Measurements from ENCODE around the gene FRAT2. TPM values are rescaled to one million over a fixed set of nuclear protein-coding genes. Genes with fewer than 3 reads are reported as not detected.
A peak's percentile ranks its signal among the peaks of the same experiment; 100 is the strongest.

Gene FRAT2
- total RNA-seq, 1 donor from 2014 or later: 14.9 TPM

GRCh38 chr10:97321804-97322190 lies 12.7 kb downstream of the FRAT2 start:
- TF ChIP-seq EZH2 (IDR thresholded peaks at IDR 0.05) (no peak), EZH2phosphoT487 (IDR thresholded peaks at IDR 0.05) (no peak), CTCF (IDR thresholded peaks at IDR 0.05) (no peak)
- H3K4me2 ChIP-seq: peak overlapping the region; percentile 95
- H3K79me2 ChIP-seq (ENCODE audit: low read depth): peaks cover 14% of the 10 kb centered on the region
- peaks cover 40% of the 10 kb centered on the region for H3K27me3 Mint-ChIP-seq (ENCODE audit: insufficient read depth, low read depth)
- no peak overlapping the region for H3K27ac Mint-ChIP-seq
- H3K36me3 Mint-ChIP-seq: no peaks in the 10 kb centered on the region
- H3K27ac ChIP-seq: no peak overlapping the region
- peaks cover 32% of the 10 kb centered on the region for H3K27me3 ChIP-seq
- peak; percentile 27 for DNase-seq (ENCODE audit: low spot score)
- no peaks in the 10 kb centered on the region for H3K9me3 ChIP-seq (ENCODE audit: low read depth)
- peaks cover 32% of the 10 kb centered on the region for H3F3A ChIP-seq (ENCODE audit: low read depth)
- H3K4me1 Mint-ChIP-seq: peaks cover 19% of the 10 kb centered on the region
- peak overlapping the region; percentile 95 for H3K4me3 ChIP-seq
- no peaks in the 10 kb centered on the region for H3K9me3 Mint-ChIP-seq
- H3K4me1 ChIP-seq: peaks cover 19% of the 10 kb centered on the region
- no peaks in the 10 kb centered on the region for H3K36me3 ChIP-seq
- no peak overlapping the region for H2AFZ ChIP-seq (replicated peaks)
- peak overlapping the region; percentile 85 for H3K4me3 Mint-ChIP-seq
- no peak overlapping the region for H3K9ac ChIP-seq
- peaks cover 27% of the 10 kb centered on the region for H4K20me1 ChIP-seq (ENCODE audit: low read depth)

GRCh38 chr10:97321032-97321803 lies 13.3 kb downstream of the FRAT2 start:
- Mint-ChIP-seq H3K9me3 (no peaks in the 10 kb centered on the region), H3K27me3 (ENCODE audit: insufficient read depth, low read depth) (peaks cover 42% of the 10 kb centered on the region), H3K27ac (no peak overlapping the region), H3K4me3 (peak overlapping the region; percentile 85), H3K36me3 (no peaks in the 10 kb centered on the region), H3K4me1 (peaks cover 19% of the 10 kb centered on the region)
- H3K36me3 ChIP-seq: no peaks in the 10 kb centered on the region
- H2AFZ ChIP-seq (replicated peaks): no peak overlapping the region
- no peak overlapping the region for H3K9ac ChIP-seq
- H3K4me3 ChIP-seq: peak overlapping the region; percentile 95
- H3F3A ChIP-seq (ENCODE audit: low read depth): peaks cover 32% of the 10 kb centered on the region
- peaks cover 14% of the 10 kb centered on the region for H3K79me2 ChIP-seq (ENCODE audit: low read depth)
- peaks cover 32% of the 10 kb centered on the region for H3K27me3 ChIP-seq
- H3K4me2 ChIP-seq: peak overlapping the region; percentile 95
- no peak overlapping the region for H3K27ac ChIP-seq
- H4K20me1 ChIP-seq (ENCODE audit: low read depth): peaks cover 27% of the 10 kb centered on the region
- peaks cover 19% of the 10 kb centered on the region for H3K4me1 ChIP-seq
- peak; percentile 58 for DNase-seq (ENCODE audit: low spot score)
- no peaks in the 10 kb centered on the region for H3K9me3 ChIP-seq (ENCODE audit: low read depth)
- TF ChIP-seq EZH2phosphoT487 (IDR thresholded peaks at IDR 0.05) (peak; percentile 35), EZH2 (IDR thresholded peaks at IDR 0.05) (no peak)

- Histone ChIP-seq H3K27me3 (peaks cover 32% of the 10 kb centered on the region), H3K9ac (no peak overlapping the region), H3K4me1 (peaks cover 19% of the 10 kb centered on the region), H4K20me1 (ENCODE audit: low read depth) (peaks cover 27% of the 10 kb centered on the region), H3K79me2 (ENCODE audit: low read depth) (peaks cover 14% of the 10 kb centered on the region), H3F3A (ENCODE audit: low read depth) (peaks cover 32% of the 10 kb centered on the region), H3K4me3 (peak overlapping the region; percentile 95), H2AFZ (replicated peaks) (no peak overlapping the region), H3K27ac (no peak overlapping the region), H3K36me3 (no peaks in the 10 kb centered on the region), H3K9me3 (ENCODE audit: low read depth) (no peaks in the 10 kb centered on the region), H3K4me2 (peak overlapping the region; percentile 95)
- Mint-ChIP-seq H3K36me3 (no peaks in the 10 kb centered on the region), H3K27me3 (ENCODE audit: insufficient read depth, low read depth) (peaks cover 45% of the 10 kb centered on the region), H3K9me3 (no peaks in the 10 kb centered on the region), H3K4me1 (peaks cover 19% of the 10 kb centered on the region), H3K4me3 (peak overlapping the region; percentile 85), H3K27ac (no peak overlapping the region)
- TF ChIP-seq EZH2 (IDR thresholded peaks at IDR 0.05) (peak; percentile 13), EZH2phosphoT487 (IDR thresholded peaks at IDR 0.05) (peak; percentile 63), CTCF (IDR thresholded peaks at IDR 0.05) (no peak)
- DNase-seq (ENCODE audit: low spot score): no peak
These were observed 14.0 kb downstream of the FRAT2 start for GRCh38 chr10:97320480-97321031.
